Thymus (tissue), 11 donors: ENCODE measurements around the gene THSD4. TPM values are rescaled to one million over a fixed set of nuclear protein-coding genes. Genes with fewer than 3 reads are reported as not detected.

Source experiments
- DNase-seq, 9 donors: peaks; one replicate each; pipeline ENCODE4 v3.0.0-alpha.2; 2013; ENCODE audit warnings: low spot score in 9 of 9, low read depth in 6 of 9, missing footprints in 1 of 9
- H3K27ac ChIP-seq, 2 donors: one replicate each; pipeline ENCODE4 v1.5.1; 2013; ENCODE audit warnings: control low read depth in 1 of 2, low read depth in 1 of 2, low read length in 1 of 2, mild to moderate bottlenecking in 1 of 2, moderate library complexity in 1 of 2
- H3K27me3 ChIP-seq, 2 donors: one replicate each; pipeline ENCODE4 v1.5.1; 2013; ENCODE audit warnings: low read length in 1 of 2; ENCODE audit not compliant: control insufficient read depth in 2 of 2, insufficient read depth in 1 of 2
- H3K36me3 ChIP-seq, 2 donors: one replicate each; pipeline ENCODE4 v1.5.1; 2013; ENCODE audit warnings: low read length in 1 of 2, mild to moderate bottlenecking in 1 of 2, moderate library complexity in 1 of 2; ENCODE audit not compliant: control insufficient read depth in 2 of 2, insufficient read depth in 2 of 2
- H3K4me1 ChIP-seq, 2 donors: one replicate each; pipeline ENCODE4 v1.5.1; 2013; ENCODE audit warnings: low read length in 2 of 2; ENCODE audit not compliant: control insufficient read depth in 2 of 2, insufficient read depth in 2 of 2
- H3K4me3 ChIP-seq, 2 donors: one replicate each; pipeline ENCODE4 v1.5.1; 2013; ENCODE audit warnings: low read length in 2 of 2, control low read depth in 1 of 2, mild to moderate bottlenecking in 1 of 2
- H3K9me3 ChIP-seq, 2 donors: one replicate each; pipeline ENCODE4 v1.5.1; 2013; ENCODE audit warnings: low read length in 1 of 2, mild to moderate bottlenecking in 1 of 2; ENCODE audit not compliant: control insufficient read depth in 2 of 2, insufficient read depth in 1 of 2
- WGBS: extraction: QIAGEN DNeasy Blood & Tissue Kit; methylation state at CpG from one replicate; pipeline ENCODE4 v1.1.7; 2013; 5-methylcytosine and 5-hydroxymethylcytosine counted together
- polyA plus RNA-seq: library from polyadenylated mRNA; stranded (reverse); fragments of 200-250 nt; gene quantifications from one replicate; pipeline ENCODE4 v1.2.3, GENCODE V29; 2013
- total RNA-seq: library from RNA; stranded (reverse); fragments of 120-200 nt; gene quantifications from one replicate; pipeline ENCODE4 v1.2.4, GENCODE V29; 2013
- donor health status: healthy.

Gene THSD4
- total and polyA plus RNA-seq, 2 donors: 1.7 to 2.2 TPM

DNA sequence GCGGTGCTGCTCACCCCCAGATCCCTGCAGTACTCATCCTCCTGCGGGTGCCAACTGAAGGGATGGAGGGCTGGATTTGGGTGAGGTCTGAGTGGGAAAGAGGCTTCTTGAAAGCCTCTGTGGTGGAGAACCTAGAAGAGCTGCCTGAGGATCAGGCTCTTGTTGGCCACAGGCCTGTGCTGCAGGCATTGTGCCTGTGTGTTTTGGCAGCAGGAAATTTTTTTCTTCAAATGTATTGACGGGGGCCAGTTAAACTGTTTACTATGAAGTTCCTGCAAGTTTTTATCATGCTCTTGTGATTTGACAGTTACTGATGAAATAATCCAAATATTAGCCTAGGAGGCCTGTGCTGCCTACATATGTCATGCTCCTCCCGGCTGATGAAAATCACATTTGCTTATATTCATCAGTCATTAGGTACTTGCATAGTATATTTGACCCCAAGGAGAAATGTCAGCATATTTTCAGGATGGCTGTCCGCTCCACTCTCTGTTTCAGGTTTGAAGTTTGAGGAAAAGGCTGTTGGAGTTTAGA lies 103.1 kb downstream of the THSD4 start:
- DNase-seq: no peak
- no peak overlapping the region for H3K4me3 ChIP-seq
- H3K36me3 ChIP-seq: no peaks in the 10 kb centered on the region
- no peak overlapping the region for H3K27ac ChIP-seq
- 94% methylated on average over 5 of the region's 5 CpGs for WGBS
- no peaks in the 10 kb centered on the region for H3K9me3 ChIP-seq
- no peaks in the 10 kb centered on the region for H3K4me1 ChIP-seq
- peaks cover 0 to 3% of the 10 kb centered on the region in 2 donors for H3K27me3 ChIP-seq

- Histone ChIP-seq H3K4me3 (no peak overlapping the region), H3K9me3 (no peaks in the 10 kb centered on the region), H3K27me3 (peaks cover 0 to 3% of the 10 kb centered on the region in 2 donors), H3K4me1 (no peaks in the 10 kb centered on the region), H3K36me3 (no peaks in the 10 kb centered on the region), H3K27ac (no peak overlapping the region)
- WGBS: 96% methylated on average over 4 of the region's 4 CpGs
- no peak for DNase-seq
Measured at GRCh38 chr15:71219101-71219500, 103.8 kb downstream of the THSD4 start.

DNA sequence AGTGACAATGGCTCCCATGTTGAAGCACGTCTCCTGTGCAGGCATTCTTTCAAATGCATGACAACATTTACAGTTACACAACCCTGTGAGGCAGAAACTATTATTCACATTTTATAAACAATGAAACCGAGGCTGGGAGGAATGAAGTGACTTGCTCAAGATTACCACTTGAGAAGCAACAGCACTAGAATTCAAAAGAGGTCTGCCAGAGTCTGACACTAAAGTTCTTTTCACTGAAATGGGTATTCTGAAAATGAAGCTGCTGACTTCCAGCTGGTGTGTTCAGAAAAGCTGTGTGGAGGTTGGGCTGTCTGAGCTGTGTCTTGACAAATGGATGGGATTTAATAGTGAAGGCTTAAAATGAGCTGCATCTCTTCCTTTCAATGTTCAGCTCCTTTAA lies 104.4 kb downstream of the THSD4 start:
- no peaks in the 10 kb centered on the region for H3K36me3 ChIP-seq
- DNase-seq: no peak
- H3K4me1 ChIP-seq: no peaks in the 10 kb centered on the region
- no peak overlapping the region for H3K27ac ChIP-seq
- no peaks in the 10 kb centered on the region for H3K9me3 ChIP-seq
- H3K4me3 ChIP-seq: no peak overlapping the region
- peaks cover 0 to 2% of the 10 kb centered on the region in 2 donors for H3K27me3 ChIP-seq
- 73% methylated on average over 2 of the region's 2 CpGs for WGBS

DNA sequence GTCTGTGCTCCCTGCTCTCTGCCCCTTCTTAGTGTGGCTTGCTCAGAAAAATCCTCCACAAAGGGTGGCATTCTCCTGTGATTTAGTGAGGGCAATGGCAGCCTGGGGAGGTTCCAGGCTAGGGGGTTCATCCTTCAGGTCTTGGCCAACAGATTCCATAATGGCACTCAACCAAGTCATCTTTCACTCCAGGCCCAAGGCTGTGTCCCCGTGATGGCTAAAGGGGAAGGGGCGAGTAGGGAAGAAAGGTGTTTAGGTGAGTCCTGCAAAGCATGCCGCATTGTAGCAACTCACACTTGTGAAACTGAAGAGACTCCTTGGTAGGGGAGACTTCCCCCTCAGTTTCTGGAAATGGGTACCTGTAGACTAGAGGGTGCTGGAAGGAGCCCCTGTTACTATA lies 105.6 kb downstream of the THSD4 start:
- Histone ChIP-seq H3K27ac (no peak overlapping the region), H3K4me3 (no peak overlapping the region), H3K27me3 (no peaks in the 10 kb centered on the region), H3K4me1 (no peaks in the 10 kb centered on the region), H3K9me3 (no peaks in the 10 kb centered on the region), H3K36me3 (no peaks in the 10 kb centered on the region)
- 94% methylated on average over 3 of the region's 3 CpGs for WGBS
- no peak for DNase-seq

- Histone ChIP-seq H3K4me1 (no peaks in the 10 kb centered on the region), H3K4me3 (no peak overlapping the region), H3K36me3 (no peaks in the 10 kb centered on the region), H3K27me3 (no peaks in the 10 kb centered on the region), H3K9me3 (no peaks in the 10 kb centered on the region), H3K27ac (no peak overlapping the region)
- WGBS: 63% methylated on average over 2 of the region's 2 CpGs
- no peak for DNase-seq
Measured at GRCh38 chr15:71221417-71221816, 106.1 kb downstream of the THSD4 start.

- Histone ChIP-seq H3K36me3 (no peaks in the 10 kb centered on the region), H3K27ac (no peak overlapping the region), H3K4me1 (no peaks in the 10 kb centered on the region), H3K27me3 (no peaks in the 10 kb centered on the region), H3K9me3 (no peaks in the 10 kb centered on the region), H3K4me3 (no peak overlapping the region)
- DNase-seq: no peak
- 86% methylated on average over 2 of the region's 2 CpGs for WGBS
Measured at GRCh38 chr15:71223516-71223915, 108.2 kb downstream of the THSD4 start.

DNA sequence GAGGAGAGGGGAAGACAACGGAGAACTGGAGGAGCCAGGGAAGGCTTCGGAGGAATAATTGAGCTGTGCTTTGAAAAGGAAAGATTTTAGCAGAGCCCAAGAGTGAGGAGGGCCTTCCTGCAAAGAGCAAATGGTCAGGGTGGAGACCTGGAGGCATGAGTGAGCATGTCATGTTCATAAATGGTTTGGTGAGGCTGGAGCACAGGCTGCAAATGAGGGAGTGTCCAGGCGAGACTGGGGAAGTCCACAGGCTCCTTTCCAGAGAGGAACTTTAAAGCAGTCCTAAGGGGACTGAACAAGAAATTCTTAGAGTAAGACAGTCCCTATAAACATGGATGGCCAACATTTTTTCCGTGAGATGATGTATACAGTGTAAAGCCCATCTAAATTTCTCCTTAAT lies 108.8 kb downstream of the THSD4 start:
- no peak for DNase-seq
- Histone ChIP-seq H3K9me3 (no peaks in the 10 kb centered on the region), H3K4me1 (no peaks in the 10 kb centered on the region), H3K36me3 (no peaks in the 10 kb centered on the region), H3K27ac (no peak overlapping the region), H3K4me3 (no peak overlapping the region), H3K27me3 (no peaks in the 10 kb centered on the region)
- 87% methylated on average over 4 of the region's 4 CpGs for WGBS

GRCh38 chr15:71225851-71226250 lies 110.6 kb downstream of the THSD4 start:
- 84% methylated on average over 2 of the region's 2 CpGs for WGBS
- Histone ChIP-seq H3K4me3 (no peak overlapping the region), H3K27me3 (no peaks in the 10 kb centered on the region), H3K27ac (no peak overlapping the region), H3K9me3 (no peaks in the 10 kb centered on the region), H3K36me3 (no peaks in the 10 kb centered on the region), H3K4me1 (no peaks in the 10 kb centered on the region)
- DNase-seq: no peak

- 82% methylated on average over 15 of the region's 15 CpGs for WGBS
- no peaks in the 10 kb centered on the region for H3K27me3 ChIP-seq
- H3K9me3 ChIP-seq: no peaks in the 10 kb centered on the region
- no peak overlapping the region for H3K4me3 ChIP-seq
- DNase-seq: no peak
- peaks cover 0 to 2% of the 10 kb centered on the region in 2 donors for H3K4me1 ChIP-seq
- no peaks in the 10 kb centered on the region for H3K36me3 ChIP-seq
- no peak overlapping the region for H3K27ac ChIP-seq
Measured at GRCh38 chr15:71226536-71227455, 111.5 kb downstream of the THSD4 start.
